Stimulated activated effector memory CD8-positive, alpha-beta T cell treated with anti-CD3 and anti-CD28 coated beads, Interleukin-12 subunit alpha, Interleukin-12 subunit beta, amount 100 ng/mL, for 72 hours (primary cell): ENCODE results near the gene NRCAM.
A peak's percentile ranks its signal among the peaks of the same experiment; 100 is the strongest.
"Not testable (repeated sequence)": the region's sequence is repeated elsewhere in the genome, so short reads cannot be mapped to it uniquely, and the experiment has no call there.

Source experiments
- ATAC-seq: fragments of 150-1000 bp; cut with Tn5 transposase; 2 replicates; pipeline ENCODE4 v1.10.0; 2021
- DNase-seq, 2 donors: peaks; one replicate each; pipeline ENCODE4 v3.0.0; 2021 to 2022; ENCODE audit warnings: low spot score in 2 of 2
- H3K27ac Mint-ChIP-seq: one replicate; pipeline ENCODE4 v1.8.0; 2022; ENCODE audit warnings: mild to moderate bottlenecking, mixed read lengths
- H3K36me3 Mint-ChIP-seq: one replicate; pipeline ENCODE4 v1.8.0; 2022; ENCODE audit warnings: mild to moderate bottlenecking, mixed read lengths
- H3K4me1 Mint-ChIP-seq: one replicate; pipeline ENCODE4 v1.8.0; 2022; ENCODE audit warnings: mixed read lengths
- H3K4me3 Mint-ChIP-seq: one replicate; pipeline ENCODE4 v1.8.0; 2022; ENCODE audit warnings: mild to moderate bottlenecking, mixed read lengths
- H3K9me3 Mint-ChIP-seq: one replicate; pipeline ENCODE4 v1.8.0; 2022; ENCODE audit warnings: mixed read lengths

NRCAM gene

GRCh38 chr7:108370616-108371015 lies 85.6 kb downstream of the NRCAM start:
- Mint-ChIP-seq H3K27ac (no peak overlapping the region), H3K4me1 (no peaks in the 10 kb centered on the region), H3K4me3 (no peak overlapping the region), H3K36me3 (no peaks in the 10 kb centered on the region), H3K9me3 (no peaks in the 10 kb centered on the region)
- no peak for ATAC-seq
- no peak for DNase-seq

DNA sequence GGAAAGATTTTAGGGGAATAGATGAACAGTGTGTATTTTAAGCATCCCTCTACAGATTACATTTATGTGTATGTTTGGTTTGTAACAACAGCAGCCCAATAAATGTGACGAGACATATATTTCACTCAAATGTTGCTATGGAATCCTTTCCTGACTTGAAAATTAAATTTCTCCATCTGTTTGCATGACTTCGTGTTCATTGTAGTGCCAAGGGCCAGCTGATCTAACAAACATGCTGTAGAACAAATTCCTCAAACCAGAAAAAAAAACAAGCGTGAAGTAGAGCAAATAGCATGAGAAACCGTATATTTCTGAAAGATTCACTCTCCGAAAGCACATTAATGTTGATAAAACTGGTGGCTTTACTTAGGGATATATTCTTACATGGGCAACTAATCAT lies 87.8 kb downstream of the NRCAM start:
- Mint-ChIP-seq H3K9me3 (no peaks in the 10 kb centered on the region), H3K4me1 (no peaks in the 10 kb centered on the region), H3K36me3 (no peaks in the 10 kb centered on the region), H3K4me3 (no peak overlapping the region), H3K27ac (no peak overlapping the region)
- DNase-seq, result no peak
- ATAC-seq, result no peak

GRCh38 chr7:108367946-108368345 lies 88.3 kb downstream of the NRCAM start:
- H3K36me3 Mint-ChIP-seq, result no peaks in the 10 kb centered on the region
- DNase-seq (no peak), ATAC-seq (no peak)
- H3K9me3 Mint-ChIP-seq, result no peaks in the 10 kb centered on the region
- H3K4me3 Mint-ChIP-seq, result no peak overlapping the region
- no peak overlapping the region for H3K27ac Mint-ChIP-seq
- H3K4me1 Mint-ChIP-seq, result no peaks in the 10 kb centered on the region

GRCh38 chr7:108367314-108367713 lies 88.9 kb downstream of the NRCAM start:
- H3K27ac Mint-ChIP-seq, result no peak overlapping the region
- ATAC-seq (no peak), DNase-seq (no peak)
- no peak overlapping the region for H3K4me3 Mint-ChIP-seq
- H3K9me3 Mint-ChIP-seq, result no peaks in the 10 kb centered on the region
- no peaks in the 10 kb centered on the region for H3K4me1 Mint-ChIP-seq
- no peaks in the 10 kb centered on the region for H3K36me3 Mint-ChIP-seq

DNA sequence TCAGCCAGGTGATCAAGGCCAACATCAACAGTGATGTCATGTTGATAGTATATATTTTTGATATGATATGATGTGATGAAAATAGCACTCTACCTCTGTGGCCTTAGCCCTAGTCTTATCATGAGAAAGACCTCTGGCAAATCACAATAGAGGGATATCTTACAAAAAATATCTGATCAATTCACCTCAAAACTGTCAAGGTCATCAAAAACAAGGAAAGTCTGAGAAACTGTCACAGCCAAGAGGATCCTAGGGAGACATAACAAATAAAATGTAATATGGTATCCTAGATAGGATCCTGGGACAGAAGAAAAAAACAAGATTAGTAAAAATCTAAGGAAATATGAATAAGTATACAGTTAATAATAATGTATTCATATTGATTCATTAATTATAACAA lies 92.6 kb downstream of the NRCAM start:
- DNase-seq (no peak), ATAC-seq (no peak)
- H3K36me3 Mint-ChIP-seq, result no peaks in the 10 kb centered on the region
- H3K4me1 Mint-ChIP-seq, result no peaks in the 10 kb centered on the region
- no peak overlapping the region for H3K27ac Mint-ChIP-seq
- peaks cover 2% of the 10 kb centered on the region for H3K9me3 Mint-ChIP-seq
- no peak overlapping the region for H3K4me3 Mint-ChIP-seq

DNA sequence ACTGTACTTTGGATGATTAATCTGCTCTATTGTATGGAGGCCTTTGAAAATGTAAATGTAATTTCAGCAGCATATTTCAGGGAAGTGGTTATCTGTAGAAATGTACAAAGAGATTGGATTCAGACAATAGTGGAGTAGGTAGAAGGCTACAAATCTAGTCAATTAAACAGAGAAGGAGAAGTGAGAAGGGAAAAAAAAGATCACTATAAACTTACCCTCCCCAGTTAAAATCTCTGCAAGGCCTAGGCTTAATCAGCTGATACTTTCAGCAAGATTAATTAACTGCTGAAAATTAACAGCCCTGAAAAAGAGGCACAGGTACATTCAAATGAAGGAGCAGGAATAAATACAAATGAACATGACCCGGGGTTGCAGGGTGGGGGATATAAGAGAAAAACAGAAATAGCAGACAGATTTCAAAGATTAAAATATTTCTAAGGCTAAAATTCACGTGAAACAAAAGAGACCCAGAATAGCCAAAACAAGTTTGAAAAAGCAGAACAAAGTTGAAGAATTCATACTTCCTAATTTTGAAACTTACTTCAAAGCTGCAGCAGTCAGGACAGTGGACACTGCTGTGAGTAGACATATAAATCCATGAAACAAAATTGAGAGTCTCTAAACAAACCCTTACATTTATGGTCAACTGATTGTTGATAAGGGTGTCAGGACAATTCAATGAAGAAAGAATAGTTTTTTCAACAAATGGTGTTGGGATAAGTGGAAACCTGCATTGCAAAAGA lies 96.0 kb downstream of the NRCAM start:
- no peaks in the 10 kb centered on the region for H3K4me1 Mint-ChIP-seq
- H3K4me3 Mint-ChIP-seq, result no peak overlapping the region
- H3K36me3 Mint-ChIP-seq, result no peaks in the 10 kb centered on the region
- DNase-seq (no peak), ATAC-seq (no peak)
- H3K27ac Mint-ChIP-seq, result no peak overlapping the region
- peaks cover 2% of the 10 kb centered on the region for H3K9me3 Mint-ChIP-seq

GRCh38 chr7:108358553-108358952 lies 97.7 kb downstream of the NRCAM start:
- Mint-ChIP-seq H3K36me3 (no peaks in the 10 kb centered on the region), H3K4me3 (no peak overlapping the region), H3K4me1 (no peaks in the 10 kb centered on the region), H3K9me3 (peaks cover 2% of the 10 kb centered on the region), H3K27ac (no peak overlapping the region)
- ATAC-seq, result no peak
- no peak for DNase-seq

DNA sequence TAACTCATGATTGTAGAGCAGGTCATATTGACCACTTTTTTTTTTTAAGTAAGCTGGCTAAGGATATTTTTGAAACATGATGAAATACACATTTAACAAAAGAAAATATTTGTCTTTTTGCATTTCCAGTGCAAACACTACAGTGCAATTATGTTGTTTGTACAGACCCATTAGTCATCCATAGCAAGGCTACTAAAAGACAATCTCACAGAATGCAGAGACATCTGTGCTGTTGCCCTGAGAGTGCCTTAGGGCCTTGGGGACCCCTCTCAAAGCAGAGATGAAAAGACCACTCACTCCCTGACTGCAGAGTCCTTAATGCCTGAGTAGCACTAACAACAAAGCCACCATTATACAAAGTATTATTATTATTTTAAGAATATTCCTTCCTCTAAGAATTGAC lies 104.5 kb downstream of the NRCAM start:
- H3K9me3 Mint-ChIP-seq, result no peaks in the 10 kb centered on the region
- no peaks in the 10 kb centered on the region for H3K4me1 Mint-ChIP-seq
- H3K36me3 Mint-ChIP-seq, result no peaks in the 10 kb centered on the region
- H3K27ac Mint-ChIP-seq, result no peak overlapping the region
- H3K4me3 Mint-ChIP-seq, result no peak overlapping the region
- DNase-seq (no peak), ATAC-seq (no peak)

- ATAC-seq (no peak), DNase-seq (no peak)
- Mint-ChIP-seq H3K36me3 (no peaks in the 10 kb centered on the region), H3K9me3 (no peaks in the 10 kb centered on the region), H3K4me3 (no peak overlapping the region), H3K4me1 (no peaks in the 10 kb centered on the region), H3K27ac (no peak overlapping the region)
Observed at GRCh38 chr7:108348913-108349312, 107.3 kb downstream of the NRCAM start.

- ATAC-seq (peak; percentile 24), DNase-seq (no peak)
- Mint-ChIP-seq H3K27ac (no peak overlapping the region), H3K9me3 (no peaks in the 10 kb centered on the region), H3K4me1 (no peaks in the 10 kb centered on the region), H3K4me3 (no peak overlapping the region), H3K36me3 (no peaks in the 10 kb centered on the region)
Observed at GRCh38 chr7:108347616-108348015, 108.6 kb downstream of the NRCAM start.

GRCh38 chr7:108345710-108346336 lies 110.4 kb downstream of the NRCAM start:
- H3K27ac Mint-ChIP-seq, result no peak overlapping the region

DNA sequence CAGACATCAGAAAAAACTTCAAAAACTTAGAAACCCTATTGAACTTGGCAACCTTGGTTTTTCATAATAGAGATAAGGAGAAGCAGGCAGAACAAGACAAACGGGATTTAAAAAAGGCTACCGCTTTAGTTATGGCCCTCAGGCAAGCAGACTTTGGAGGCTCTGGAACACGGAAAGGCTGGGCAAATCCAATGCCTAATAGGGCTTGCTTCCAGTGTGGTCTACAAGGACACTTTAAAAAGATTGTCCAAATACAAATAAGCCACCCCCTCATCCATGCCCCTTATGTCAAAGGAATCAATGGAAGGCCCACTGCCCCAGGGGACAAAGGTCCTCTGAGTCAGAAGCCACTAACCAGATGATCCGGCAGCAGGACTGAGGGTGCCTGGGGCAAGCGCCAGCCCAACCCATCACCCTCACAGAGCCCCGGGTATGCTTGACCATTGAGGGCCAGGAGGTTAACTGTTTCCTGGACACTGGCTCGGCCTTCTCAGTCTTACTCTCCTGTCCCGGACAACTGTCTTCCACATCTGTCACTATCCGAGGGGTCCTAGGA lies 115.3 kb downstream of the NRCAM start:
- H3K27ac Mint-ChIP-seq, result no peak overlapping the region
- ATAC-seq (no peak), DNase-seq (no peak)
- no peaks in the 10 kb centered on the region for H3K9me3 Mint-ChIP-seq
- H3K4me3 Mint-ChIP-seq, result no peak overlapping the region
- H3K36me3 Mint-ChIP-seq, result no peaks in the 10 kb centered on the region
- H3K4me1 Mint-ChIP-seq, result no peaks in the 10 kb centered on the region

More at GRCh38 chr7:108345710-108346336, 110.4 kb downstream of the NRCAM start:
- Mint-ChIP-seq H3K36me3 (no peaks in the 10 kb centered on the region), H3K4me3 (no peak overlapping the region), H3K4me1 (no peaks in the 10 kb centered on the region), H3K9me3 (no peaks in the 10 kb centered on the region)
- DNase-seq (no peak), ATAC-seq (peak; percentile 40)

DNA sequence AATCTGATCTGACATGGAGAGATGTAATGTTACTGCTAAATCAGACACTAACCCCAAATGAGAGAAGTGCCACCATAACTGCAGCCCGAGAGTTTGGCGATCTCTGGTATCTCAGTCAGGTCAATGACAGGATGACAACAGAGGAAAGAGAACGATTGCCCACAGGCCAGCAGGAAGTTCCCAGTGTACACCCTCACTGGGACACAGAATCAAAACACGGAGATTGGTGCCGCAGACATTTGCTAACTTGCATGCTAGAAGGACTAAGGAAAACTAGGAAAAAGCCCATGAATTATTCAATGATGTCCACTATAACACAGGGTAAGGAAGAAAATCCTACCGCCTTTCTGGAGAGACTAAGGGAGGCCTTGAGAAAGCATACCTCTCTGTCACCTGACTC lies 115.8 kb downstream of the NRCAM start:
- DNase-seq, H3K4me3 Mint-ChIP-seq, H3K36me3 Mint-ChIP-seq, H3K27ac Mint-ChIP-seq, H3K9me3 Mint-ChIP-seq, H3K4me1 Mint-ChIP-seq, ATAC-seq: not testable (repeated sequence)

DNA sequence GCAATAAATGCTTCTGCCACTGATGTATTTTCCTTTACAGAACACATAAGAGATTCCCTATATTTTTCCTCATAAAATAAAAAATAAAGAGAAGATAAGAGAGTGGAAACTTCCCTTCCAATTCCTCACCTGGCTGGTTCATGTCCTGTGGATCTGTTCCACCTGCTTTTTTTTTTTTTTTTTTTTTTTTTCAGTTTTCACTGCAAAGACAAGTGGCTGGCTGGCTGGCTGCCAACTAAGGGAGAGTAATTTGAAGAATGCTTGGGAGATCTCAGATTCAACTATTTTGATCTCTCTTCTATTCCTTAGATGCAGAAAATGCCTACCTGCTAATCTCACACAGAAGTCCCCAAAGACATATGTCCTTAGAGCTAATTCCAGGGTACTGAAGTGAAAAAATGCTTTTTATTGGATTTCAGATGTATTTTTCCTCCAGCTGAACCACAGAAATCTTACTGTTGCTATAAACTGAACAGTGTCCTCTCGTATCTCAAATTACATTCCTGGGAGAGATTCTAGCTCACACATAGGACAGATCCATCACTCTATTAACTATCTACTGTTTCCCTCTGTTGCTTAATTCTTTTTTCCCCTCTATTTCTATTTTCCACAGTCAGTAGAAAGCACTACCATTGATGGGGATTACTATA lies 120.8 kb downstream of the NRCAM start:
- DNase-seq (no peak), ATAC-seq (no peak)
- Mint-ChIP-seq H3K4me1 (no peaks in the 10 kb centered on the region), H3K4me3 (no peak overlapping the region), H3K9me3 (no peaks in the 10 kb centered on the region), H3K27ac (no peak overlapping the region), H3K36me3 (no peaks in the 10 kb centered on the region)

DNA sequence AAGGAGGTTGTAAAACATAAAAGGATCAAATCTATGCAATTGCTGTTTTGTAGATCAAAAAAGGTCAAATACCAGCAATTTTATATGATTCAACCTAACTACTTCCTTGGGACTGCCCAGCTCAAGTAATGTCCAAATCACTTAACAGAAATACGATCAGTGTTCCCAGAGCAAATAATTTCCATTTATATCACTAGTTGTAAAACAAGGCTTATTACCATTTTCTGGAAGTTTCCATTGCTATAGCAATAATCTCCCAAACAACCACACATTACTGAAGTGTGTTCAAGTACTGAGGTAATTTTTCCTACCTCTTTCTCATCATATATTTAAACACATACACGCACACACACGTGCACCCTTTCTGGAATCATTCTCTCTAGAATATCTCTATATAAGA lies 123.3 kb downstream of the NRCAM start:
- Mint-ChIP-seq H3K4me1 (no peaks in the 10 kb centered on the region), H3K27ac (no peak overlapping the region), H3K36me3 (no peaks in the 10 kb centered on the region), H3K4me3 (no peak overlapping the region), H3K9me3 (no peaks in the 10 kb centered on the region)
- no peak for ATAC-seq
- DNase-seq, result no peak

DNA sequence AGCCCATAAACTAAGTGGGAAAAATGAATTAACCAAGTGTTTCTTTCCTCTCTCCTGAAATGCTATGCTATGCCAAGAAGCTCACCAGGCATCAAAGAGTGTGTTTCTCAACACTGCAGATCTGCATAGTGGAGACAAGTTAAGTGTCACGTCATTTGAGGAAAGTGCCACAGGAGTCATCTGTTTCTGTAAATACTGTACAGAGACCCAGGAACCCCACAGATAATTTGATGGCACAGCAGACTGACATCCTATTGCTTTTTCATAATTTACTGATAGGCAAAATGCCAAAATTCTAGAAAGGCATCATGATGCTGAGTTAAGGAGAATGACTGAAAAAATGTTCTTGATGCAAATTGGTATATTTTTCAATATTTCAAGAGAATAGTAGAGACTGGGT lies 124.3 kb downstream of the NRCAM start:
- Mint-ChIP-seq H3K9me3 (no peaks in the 10 kb centered on the region), H3K27ac (no peak overlapping the region), H3K4me3 (no peak overlapping the region), H3K4me1 (no peaks in the 10 kb centered on the region), H3K36me3 (no peaks in the 10 kb centered on the region)
- ATAC-seq, result no peak
- DNase-seq, result no peak
